ENCODE data around the gene FREM2.

GRCh38 chr13:38687246-38688229, 661 bp downstream of the FREM2 start:
- TF ChIP-seq CTCF (IDR thresholded peaks at IDR 0.05) (no peak), POLR2A (IDR thresholded peaks at IDR 0.05) (no peak)

All from testis (tissue), 2 donors.